ENCODE results near the gene AMACR.

Gene AMACR

DNA sequence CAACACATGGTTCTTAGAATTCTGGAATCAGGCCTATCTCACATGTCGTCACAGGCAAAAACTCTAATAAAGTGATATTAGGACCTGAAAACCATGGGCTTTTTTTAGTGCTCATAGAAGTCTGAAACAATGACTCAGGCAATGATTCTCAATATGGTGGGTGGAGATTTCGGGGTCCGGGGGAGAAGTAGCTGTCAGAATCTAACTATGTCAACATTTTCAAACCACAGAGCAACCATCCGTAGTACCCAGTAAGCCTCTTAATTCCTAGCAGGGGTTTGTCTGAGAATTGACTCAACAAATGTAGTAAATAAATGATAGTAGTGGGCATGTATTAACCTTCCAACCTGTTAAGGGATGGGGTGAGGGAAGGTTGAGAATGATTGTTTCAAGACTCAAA, 2.6 kb downstream of the AMACR start:
- DNase-seq: no peak

- no peak for DNase-seq
Measured at GRCh38 chr5:34003941-34004340, 3.9 kb downstream of the AMACR start.

DNA sequence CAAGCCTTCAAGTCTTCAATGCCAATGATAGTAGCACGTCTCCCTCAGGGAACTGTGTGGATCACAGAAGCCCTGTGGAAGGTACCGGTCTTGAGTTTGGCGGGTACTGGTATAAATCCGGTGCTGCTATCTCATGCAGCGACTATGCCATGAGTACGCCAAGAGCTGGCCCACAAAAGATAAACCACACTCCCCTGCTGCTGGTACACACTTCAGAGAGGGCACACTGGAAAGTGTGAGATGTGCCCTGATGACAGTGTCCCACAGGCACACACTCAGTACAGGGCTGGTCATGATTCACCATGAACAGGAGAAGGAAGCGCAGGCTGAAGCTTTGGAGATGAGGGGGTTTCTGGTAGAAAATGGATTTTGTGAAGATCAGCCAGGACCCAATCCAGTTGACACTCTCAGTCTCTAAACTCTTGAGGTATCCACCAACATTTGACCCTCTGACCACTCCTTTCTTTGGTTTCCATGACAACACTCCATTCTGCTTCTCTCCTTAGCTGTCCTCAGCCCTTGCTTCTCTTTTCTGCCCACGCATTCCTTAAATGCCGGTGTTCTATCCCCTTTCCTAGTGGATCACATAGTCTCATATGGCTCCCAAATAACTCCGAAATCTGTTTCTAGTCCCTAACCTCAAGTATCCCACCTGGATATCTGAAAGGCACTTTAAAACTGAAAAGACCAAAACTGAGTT, 5.1 kb downstream of the AMACR start:
- no peak for DNase-seq

DNA sequence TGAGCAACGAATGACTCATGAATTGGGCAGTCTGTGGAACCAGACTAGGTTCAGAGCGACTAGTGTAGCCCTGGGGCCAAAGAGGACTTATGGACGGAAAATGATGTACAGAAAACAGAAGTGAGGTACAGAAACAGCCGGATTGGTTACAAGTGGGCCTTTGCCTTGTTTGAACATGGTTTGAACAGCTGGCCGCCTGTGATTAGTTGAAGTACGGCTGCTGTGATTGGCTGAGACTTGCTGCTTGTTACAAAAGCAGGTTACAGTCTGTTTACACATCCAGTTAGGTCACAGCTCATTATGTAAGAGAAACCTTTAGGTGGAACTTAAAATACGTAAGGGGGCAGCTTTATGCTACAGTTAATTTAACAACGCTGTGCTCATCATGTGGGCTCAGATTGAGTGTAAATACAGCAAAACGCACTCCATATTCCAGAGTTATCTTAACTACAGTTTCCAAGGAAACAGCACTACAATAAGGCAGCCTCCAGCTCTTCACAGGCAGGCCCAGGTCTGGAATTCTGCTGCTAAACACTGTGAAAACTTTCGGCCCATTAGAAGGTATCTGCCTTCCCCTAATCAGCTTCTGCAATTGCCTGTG, 6.5 kb downstream of the AMACR start:
- no peak for DNase-seq

GRCh38 chr5:33999978-34000377, 7.9 kb downstream of the AMACR start:
- DNase-seq: no peak

DNA sequence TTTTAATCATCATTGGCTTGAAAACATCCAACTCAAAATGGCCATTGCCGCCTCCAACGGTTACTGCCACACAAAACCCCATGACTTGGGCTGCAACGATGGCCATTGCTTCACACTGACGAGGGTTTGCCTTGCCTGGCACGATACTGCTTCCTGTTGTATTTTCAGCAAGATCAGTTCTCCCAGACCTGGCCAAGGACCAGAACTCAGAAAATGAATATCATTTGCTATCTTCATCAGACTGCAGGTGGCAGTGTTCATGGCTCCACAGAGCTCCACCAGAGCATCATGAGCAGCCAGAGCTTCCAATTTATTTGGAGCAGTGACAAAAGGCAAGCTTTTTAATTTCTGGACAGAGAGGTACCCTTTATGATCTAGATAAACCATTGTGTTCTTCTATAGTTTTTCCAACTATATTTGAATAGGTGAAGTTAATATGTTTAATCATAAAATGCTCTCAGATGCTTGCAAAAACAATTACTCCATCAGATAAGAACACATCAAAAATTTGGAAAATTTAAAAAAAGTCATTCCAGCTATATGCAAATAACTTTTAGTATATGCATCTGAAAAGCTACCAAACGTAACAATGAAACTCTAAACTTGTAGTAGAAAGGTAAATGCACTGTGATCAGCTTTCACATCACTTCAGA, 10.4 kb downstream of the AMACR start:
- DNase-seq: no peak

GRCh38 chr5:33995865-33996264, 12.0 kb downstream of the AMACR start:
- DNase-seq: no peak

GRCh38 chr5:33994845-33995244, 13.0 kb downstream of the AMACR start:
- DNase-seq: no peak

GRCh38 chr5:33992864-33993263, 15.0 kb downstream of the AMACR start:
- DNase-seq: no peak

GRCh38 chr5:33985447-33985846, 22.4 kb downstream of the AMACR start:
- no peak for DNase-seq

- DNase-seq: no peak
Measured at GRCh38 chr5:33984671-33985124, 23.2 kb downstream of the AMACR start, which contains the start of gene SLC45A2. Gene SLC45A2 (minus strand): TSS chr5:33984693. CDS start chr5:33984583, 110 bp downstream.

- DNase-seq: no peak
Measured at GRCh38 chr5:33984178-33984577, 23.7 kb downstream of the AMACR start.

DNA sequence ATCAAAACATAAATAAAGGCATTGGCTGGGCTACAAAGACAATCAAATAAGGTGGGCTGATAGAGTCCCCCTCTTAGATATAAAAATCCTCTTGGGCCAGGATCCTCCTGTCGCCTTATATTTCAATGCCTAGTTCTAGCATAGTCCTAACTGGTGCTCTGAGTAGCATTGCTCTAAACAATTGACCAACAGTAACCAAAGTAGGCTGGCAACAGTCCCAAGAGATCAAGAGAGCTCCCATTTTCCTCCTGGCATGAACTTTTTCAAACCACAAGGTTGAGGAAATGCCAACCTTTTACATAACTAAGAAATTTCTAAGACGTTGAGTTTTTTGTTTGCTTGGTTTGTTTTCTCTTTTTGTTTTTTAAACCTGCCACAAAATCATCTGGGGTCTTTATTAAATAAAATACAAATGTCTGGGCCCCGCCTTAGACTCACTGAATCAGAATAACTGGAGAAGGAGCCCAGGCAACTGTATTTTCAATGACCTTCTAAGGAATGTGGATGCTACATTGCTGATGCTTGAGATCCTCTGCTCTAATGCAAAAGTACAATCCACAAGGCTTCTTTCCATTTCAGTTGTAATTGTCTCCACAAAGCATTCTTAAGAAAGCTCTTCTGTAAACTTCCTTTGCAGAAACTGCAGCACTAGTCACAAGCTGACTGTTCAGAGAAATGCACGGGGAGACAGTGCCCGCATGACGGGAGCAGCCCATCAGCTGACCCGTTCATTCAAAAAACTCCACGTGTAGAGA, 26.3 kb downstream of the AMACR start:
- no peak for DNase-seq

GRCh38 chr5:33980030-33980429, 27.8 kb downstream of the AMACR start:
- no peak for DNase-seq

DNA sequence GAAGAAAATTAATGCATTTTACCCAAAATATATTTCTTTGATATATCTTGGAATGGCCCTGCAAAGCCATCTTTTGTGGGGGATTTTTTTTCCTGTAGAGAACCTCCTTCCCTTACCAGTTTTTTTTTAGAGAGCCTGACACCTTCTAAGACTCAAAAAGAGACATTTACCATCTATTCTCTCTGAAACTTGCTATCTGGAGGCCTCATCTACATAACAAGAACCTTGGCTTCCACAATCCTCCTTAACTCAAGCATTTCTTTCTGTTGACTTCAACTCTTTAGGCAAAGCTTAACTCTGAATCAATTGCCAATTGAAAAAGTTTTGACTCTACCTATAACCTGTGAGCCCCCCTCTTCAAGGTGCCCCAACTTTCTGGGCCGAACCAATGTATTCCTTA, 29.5 kb downstream of the AMACR start:
- no peak for DNase-seq

DNA sequence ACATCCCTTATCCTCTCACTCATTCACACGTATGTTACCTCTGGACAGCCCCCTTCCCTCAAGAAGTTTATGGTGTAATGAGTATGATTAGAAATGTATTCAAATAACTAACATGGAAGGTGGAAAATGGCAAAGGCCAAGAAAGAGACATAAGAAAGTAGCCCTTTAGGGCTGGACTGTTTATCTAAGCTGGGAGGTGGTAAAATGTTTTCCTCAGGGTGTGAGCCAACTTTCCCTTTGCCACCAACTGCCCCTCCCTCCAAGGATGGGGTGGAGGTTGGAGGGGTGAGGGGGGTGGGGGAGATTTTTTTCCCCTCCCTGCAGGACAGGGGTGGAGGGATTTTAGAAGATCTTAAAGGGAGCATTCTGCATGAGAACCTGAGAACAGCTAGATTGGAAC, 31.5 kb downstream of the AMACR start:
- DNase-seq: no peak

- no peak for DNase-seq
Measured at GRCh38 chr5:33975852-33976251, 32.0 kb downstream of the AMACR start.

- no peak for DNase-seq
Measured at GRCh38 chr5:33973271-33973670, 34.6 kb downstream of the AMACR start.

- no peak for DNase-seq
Measured at GRCh38 chr5:33969572-33970452, 38.0 kb downstream of the AMACR start.

DNA sequence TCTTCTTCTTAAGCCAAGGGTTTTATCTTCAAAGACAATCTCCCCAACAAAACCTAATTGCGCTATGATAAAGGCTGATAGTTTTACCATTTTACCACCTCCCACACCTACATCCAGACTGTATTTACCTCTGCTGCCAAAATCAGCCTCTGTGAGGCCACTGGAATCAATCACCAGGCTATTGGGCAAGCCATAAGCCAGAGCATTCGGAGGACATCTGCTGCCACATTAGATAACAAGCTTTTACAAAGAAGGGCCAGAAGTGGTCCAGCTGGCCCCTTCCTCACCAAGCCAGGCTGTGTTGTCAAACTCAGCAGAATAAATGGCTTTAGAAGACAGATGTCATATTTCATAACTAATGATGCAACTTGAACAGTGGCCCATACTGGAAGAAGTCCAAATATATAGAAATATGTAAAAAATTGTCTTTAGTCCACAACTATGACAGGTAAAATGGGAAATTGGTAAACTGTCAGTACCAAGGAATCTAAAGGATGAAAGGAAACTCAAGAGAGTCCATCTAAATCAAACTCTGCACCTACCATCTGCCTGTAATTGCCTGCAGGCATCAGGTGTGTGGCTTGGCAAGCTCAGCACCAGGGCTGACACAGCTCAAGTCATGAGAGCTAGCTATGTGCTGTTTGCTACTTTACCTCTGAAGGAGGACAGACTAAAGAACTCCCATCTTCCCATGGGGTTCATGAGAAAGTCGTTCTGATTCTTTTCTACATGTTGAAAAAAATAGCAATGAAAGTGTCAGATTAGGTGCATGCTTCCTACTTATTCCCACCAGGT, 39.4 kb downstream of the AMACR start:
- DNase-seq: no peak

- no peak for DNase-seq
Measured at GRCh38 chr5:33966805-33967204, 41.0 kb downstream of the AMACR start.
